Activated CD4-positive, alpha-beta T cell treated with anti-CD3 and anti-CD28 coated beads for 4 hours (primary cell): ENCODE results near the gene TMEM213.

Experiments used
- DNase-seq, 2 donors: peaks; one replicate each; pipeline ENCODE4 v3.0.0-alpha.2; 2020

Gene TMEM213

DNA sequence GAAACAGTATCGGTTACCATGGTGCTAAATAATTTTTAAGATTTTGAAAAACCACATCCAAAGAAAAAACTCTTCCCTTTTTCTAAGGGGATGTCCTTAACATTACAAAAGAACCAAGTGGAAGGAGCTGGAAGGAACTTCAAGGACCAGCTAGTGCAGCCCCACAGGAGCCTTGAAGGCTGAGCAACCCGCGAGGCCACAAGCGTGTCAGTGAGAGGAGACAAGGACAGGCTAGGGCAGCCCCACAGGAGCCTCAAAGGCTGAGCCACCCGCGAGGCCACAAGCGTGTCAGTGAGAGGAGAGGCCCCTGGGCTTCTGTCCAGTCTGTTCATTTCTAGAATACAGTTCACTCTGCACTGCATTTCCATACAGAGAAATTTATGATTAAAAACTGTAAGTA is 80.3 kb downstream of the TMEM213 start:
- no peak for DNase-seq

DNA sequence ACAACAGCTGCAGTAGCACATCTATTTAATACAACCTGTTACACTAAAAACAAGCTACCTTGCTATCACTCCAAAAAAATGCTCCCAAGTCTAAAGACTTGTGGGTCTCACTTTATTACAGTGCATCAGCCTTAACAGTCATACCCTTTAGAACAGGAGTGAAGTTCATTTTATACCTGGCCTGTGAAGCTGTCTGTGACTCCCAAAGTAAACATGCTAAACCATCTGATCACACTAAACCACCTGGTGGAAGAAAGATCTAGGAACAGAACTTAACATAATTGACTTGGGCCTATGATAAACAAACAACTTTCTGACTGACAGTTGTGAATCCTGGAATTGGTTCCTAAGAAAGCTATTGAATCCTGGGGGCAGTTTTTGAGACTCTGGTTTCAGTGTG is 81.1 kb downstream of the TMEM213 start:
- no peak for DNase-seq

DNA sequence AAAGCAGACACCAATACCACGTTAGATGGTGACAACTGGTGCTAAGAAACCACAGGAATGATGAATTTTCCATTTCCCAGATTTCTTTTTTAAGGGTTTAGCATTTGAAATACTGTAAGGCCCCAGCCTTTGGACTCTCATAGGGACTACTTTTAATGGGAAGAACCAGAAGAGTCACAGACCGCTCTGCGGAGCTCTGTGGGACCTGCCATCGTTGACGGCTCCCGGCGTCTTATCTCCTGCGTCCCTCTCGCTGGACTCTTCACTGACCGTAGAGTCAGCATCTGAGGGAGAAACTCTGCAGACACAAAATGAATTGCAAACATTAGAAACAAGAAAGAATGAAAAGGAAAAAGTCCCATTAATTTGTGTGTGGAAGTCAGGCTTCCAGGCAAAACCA is 81.6 kb downstream of the TMEM213 start:
- no peak for DNase-seq

DNA sequence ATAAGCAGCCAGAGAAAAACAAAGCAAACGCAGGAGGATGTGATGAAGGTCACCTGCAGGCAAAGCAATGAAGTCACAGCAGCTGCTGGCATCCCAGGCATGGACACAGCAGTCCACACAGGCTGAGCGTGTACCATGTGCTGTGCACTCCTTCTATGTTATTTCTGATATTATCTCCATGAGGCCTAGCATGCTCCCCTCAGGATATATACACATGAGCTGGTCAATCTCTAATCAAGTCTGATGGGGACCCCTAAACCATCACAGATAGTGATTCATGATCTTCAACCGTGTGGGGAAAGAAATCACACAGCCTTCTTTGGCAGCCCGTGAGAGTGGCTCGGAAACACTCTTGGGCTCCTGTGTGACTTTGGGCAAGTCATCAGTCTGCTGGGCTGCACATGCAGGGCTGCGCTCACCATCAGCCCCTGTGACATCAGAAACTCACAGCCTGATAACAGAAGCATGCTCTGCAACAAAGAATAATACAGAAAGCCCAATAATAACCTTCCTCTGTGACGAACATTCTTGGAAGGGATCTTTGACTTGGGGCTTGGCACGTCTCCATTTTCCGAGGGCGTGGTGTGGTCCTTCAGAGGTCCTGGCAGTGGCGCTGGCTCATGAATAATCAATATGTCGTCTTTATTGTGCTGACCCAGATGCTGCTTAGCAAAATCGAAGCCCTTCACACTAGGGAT is 83.2 kb downstream of the TMEM213 start:
- no peak for DNase-seq

DNA sequence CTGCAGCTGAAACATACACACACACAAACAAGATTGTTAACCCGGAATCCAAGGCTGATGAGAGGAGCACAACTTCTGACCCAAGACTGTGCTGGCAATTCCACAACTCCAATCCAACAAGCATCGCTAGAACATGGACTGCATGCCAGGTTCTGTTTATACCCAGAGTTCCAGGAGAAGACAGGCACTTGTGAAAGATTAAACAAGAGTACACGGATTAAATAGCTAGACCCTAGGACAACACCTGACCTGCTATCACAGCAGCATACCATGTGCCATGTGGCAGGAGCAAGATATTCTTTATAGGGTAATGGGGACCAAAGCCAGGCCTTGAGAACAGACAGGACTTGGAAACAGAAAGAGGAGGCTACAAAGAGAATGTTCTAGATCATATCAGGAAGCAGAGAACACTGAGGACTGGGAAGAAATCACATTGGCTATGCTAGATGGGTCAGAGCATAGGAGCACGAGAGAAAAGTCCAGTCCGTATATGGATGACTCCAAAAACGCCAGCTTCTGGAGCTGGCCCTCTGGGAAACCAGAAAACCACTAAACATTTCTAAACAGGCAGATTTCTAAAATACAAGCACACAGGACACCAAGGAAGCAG is 83.9 kb downstream of the TMEM213 start:
- DNase-seq = no peak

DNA sequence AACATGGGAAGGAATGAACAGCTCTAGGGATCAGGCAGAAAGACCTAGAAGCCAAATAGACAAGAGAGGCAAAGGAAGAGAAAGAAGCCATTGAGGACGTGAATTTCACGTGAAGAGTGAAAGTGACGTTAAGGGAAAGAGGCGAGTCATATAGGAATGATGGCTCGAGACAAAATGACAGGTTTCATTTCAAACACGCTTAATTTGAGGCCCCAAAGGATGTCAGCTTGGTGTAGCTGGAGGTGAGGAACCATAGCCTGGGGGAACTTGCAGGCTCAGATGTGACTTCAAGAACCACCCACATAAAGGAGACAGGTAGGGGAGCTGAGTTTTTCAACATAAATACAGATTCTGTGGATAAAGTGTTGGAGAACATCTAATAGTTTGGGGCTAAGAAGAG is 84.5 kb downstream of the TMEM213 start:
- no peak for DNase-seq

DNA sequence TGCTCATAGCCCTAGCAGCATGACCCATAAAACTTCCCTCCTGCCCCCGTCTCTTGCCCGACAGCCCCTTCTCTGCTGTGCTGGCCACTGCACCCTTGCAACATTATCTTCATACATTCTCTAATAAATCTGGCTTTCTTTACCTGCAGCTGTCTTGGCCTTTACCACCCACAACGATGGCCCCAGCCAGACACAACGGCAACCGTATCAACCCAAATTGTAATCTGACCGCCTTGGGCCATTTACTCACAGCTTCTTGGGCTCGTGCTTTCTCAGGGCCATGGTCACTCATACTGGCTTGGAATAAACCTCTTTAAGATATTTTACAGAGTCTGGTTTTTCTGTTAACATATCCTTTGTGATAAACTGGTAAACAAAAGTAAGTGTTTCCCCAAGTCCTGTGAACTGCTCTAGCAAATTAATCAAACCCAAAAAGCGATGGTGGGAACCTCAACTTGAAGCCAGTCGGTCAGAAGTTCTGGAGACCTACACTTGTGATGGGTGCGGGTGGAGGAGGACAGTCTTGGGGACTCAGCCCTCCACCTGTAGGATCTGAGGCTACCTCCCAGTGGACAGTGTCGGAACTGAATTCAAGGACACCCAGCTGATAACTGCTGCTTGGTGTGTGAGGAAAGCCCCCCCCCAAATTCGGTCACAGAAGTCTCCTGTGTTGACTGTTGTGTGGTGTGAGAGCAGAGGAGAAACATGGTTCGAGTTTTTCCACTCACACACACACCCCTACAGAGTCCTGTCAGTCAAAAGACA is 87.8 kb downstream of the TMEM213 start:
- DNase-seq = no peak

DNA sequence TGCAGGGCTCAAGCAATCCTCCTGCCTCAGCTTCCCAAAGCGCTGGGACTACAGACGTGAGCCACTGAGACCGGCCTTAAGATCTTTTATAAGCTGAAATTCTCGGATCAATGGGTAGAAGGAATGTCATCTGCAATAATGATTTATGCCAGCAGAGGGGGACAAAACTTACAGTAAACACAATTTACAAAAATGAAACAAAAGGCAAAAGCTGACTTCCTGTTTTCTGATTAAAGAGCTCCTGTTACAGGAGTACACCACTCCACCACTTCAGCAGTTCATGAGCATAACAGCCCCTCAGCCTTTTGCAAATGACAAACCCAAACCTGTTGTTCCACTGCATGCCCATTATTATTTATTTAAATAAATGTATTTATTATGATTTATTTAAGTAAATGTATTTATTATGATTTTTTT is 88.7 kb downstream of the TMEM213 start:
- DNase-seq = peak; percentile 38 to 73

DNA sequence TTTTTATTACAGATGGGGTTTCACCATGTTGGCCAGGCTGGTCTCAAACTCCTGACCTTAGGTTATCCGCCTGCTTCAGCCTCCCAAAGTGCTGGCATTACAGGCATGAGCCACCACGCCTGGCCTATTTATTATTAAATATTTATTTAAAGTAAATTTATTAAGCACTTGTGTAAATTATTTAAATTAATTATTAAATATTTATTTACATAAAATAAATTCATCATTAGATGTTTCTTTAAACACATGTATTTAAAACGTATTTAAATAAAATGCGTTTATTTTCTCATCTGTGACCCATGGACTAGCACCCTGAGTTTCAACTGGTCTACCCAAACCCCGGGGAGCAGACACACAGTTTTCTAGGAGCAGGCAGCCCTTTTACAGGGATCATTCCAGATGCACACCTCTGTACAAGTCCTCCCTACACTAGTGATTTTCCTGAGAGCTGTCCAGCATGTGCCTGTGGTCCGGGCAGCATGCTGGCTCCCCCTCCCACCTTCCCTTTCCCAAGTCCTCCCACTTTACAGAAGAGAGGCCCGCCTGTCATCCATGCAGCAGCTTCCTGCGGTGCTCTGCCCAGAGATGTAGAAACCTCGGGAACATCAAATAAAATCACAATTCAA is 89.4 kb downstream of the TMEM213 start:
- DNase-seq = no peak
